Activated T-helper 17 cell treated with anti-CD3 and anti-CD28 coated beads, Interleukin-2, amount 50 U/mL, for 72 hours (primary cell): Measurements from ENCODE around the gene POLD2. TPM values are rescaled to one million over a fixed set of nuclear protein-coding genes. Genes with fewer than 3 reads are reported as not detected.

Source experiments
- ATAC-seq: fragments of 150-1000 bp; cut with Tn5 transposase; replicated peaks from 2 replicates; pipeline ENCODE4 v1.10.0; 2021; ENCODE audit warnings: mild to moderate bottlenecking, moderate library complexity
- H3K27ac Mint-ChIP-seq: one replicate; pipeline ENCODE4 v1.8.0; 2022; ENCODE audit warnings: mixed read lengths
- H3K27me3 Mint-ChIP-seq: one replicate; pipeline ENCODE4 v1.8.0; 2022; ENCODE audit warnings: mixed read lengths
- H3K36me3 Mint-ChIP-seq: one replicate; pipeline ENCODE4 v1.8.0; 2022; ENCODE audit warnings: low read depth, mild to moderate bottlenecking, mixed read lengths
- H3K4me1 Mint-ChIP-seq: one replicate; pipeline ENCODE4 v1.8.0; 2022; ENCODE audit warnings: mixed read lengths
- H3K4me3 Mint-ChIP-seq: one replicate; pipeline ENCODE4 v1.8.0; 2022; ENCODE audit warnings: mild to moderate bottlenecking, mixed read lengths
- H3K9me3 Mint-ChIP-seq: one replicate; pipeline ENCODE4 v1.8.0; 2022; ENCODE audit warnings: mixed read lengths
- total RNA-seq, 2 donors: library from RNA; stranded (reverse); gene quantifications; one replicate each; pipeline ENCODE4 v1.2.3, GENCODE V29; 2022

The POLD2 gene
- total RNA-seq, 2 donors from 2014 or later: 114 to 181 TPM

- Mint-ChIP-seq H3K4me1 (no peaks in the 10 kb centered on the region), H3K4me3 (peak overlapping the region; percentile 65)
Measured at GRCh38 chr7:44147026-44147991, 24.0 kb upstream of the POLD2 start.

GRCh38 chr7:44145969-44146911, 22.9 kb upstream of the POLD2 start:
- ATAC-seq: peak; percentile 82
- Mint-ChIP-seq H3K4me3 (peak overlapping the region; percentile 65), H3K27ac (no peak overlapping the region), H3K27me3 (no peaks in the 10 kb centered on the region), H3K36me3 (no peaks in the 10 kb centered on the region), H3K4me1 (no peaks in the 10 kb centered on the region), H3K9me3 (no peaks in the 10 kb centered on the region)

More at GRCh38 chr7:44147026-44147991, 24.0 kb upstream of the POLD2 start:
- H3K27ac Mint-ChIP-seq: no peak overlapping the region
- ATAC-seq: no peak
- no peaks in the 10 kb centered on the region for H3K27me3 Mint-ChIP-seq
- no peaks in the 10 kb centered on the region for H3K9me3 Mint-ChIP-seq
- H3K36me3 Mint-ChIP-seq: no peaks in the 10 kb centered on the region

GRCh38 chr7:44145479-44145968, 22.2 kb upstream of the POLD2 start:
- peak; percentile 57 for ATAC-seq
- Mint-ChIP-seq H3K27ac (peak overlapping the region; percentile 33), H3K9me3 (no peaks in the 10 kb centered on the region), H3K27me3 (no peaks in the 10 kb centered on the region), H3K4me3 (peak overlapping the region; percentile 65), H3K36me3 (no peaks in the 10 kb centered on the region), H3K4me1 (no peaks in the 10 kb centered on the region)

GRCh38 chr7:44144968-44145478, 21.7 kb upstream of the POLD2 start:
- ATAC-seq: no peak
- Mint-ChIP-seq H3K4me3 (peak overlapping the region; percentile 65), H3K4me1 (no peaks in the 10 kb centered on the region), H3K9me3 (no peaks in the 10 kb centered on the region), H3K27ac (peak overlapping the region; percentile 33), H3K36me3 (no peaks in the 10 kb centered on the region), H3K27me3 (no peaks in the 10 kb centered on the region)

GRCh38 chr7:44144426-44144967, 21.1 kb upstream of the POLD2 start:
- no peaks in the 10 kb centered on the region for H3K9me3 Mint-ChIP-seq
- H3K36me3 Mint-ChIP-seq: no peaks in the 10 kb centered on the region
- no peaks in the 10 kb centered on the region for H3K4me1 Mint-ChIP-seq
- H3K27ac Mint-ChIP-seq: no peak overlapping the region
- ATAC-seq: no peak
- no peak overlapping the region for H3K4me3 Mint-ChIP-seq
- H3K27me3 Mint-ChIP-seq: no peaks in the 10 kb centered on the region

- no peak overlapping the region for H3K27ac Mint-ChIP-seq
- no peak for ATAC-seq
- H3K9me3 Mint-ChIP-seq: no peaks in the 10 kb centered on the region
- H3K36me3 Mint-ChIP-seq: no peaks in the 10 kb centered on the region
- no peak overlapping the region for H3K4me3 Mint-ChIP-seq
- H3K27me3 Mint-ChIP-seq: no peaks in the 10 kb centered on the region
- no peaks in the 10 kb centered on the region for H3K4me1 Mint-ChIP-seq
Measured at GRCh38 chr7:44143646-44144250, 20.4 kb upstream of the POLD2 start.

GRCh38 chr7:44142028-44142427, 18.7 kb upstream of the POLD2 start:
- no peaks in the 10 kb centered on the region for H3K9me3 Mint-ChIP-seq
- H3K4me3 Mint-ChIP-seq: no peak overlapping the region
- H3K27ac Mint-ChIP-seq: no peak overlapping the region
- no peaks in the 10 kb centered on the region for H3K36me3 Mint-ChIP-seq
- H3K4me1 Mint-ChIP-seq: no peaks in the 10 kb centered on the region
- no peak for ATAC-seq
- H3K27me3 Mint-ChIP-seq: no peaks in the 10 kb centered on the region

- Mint-ChIP-seq H3K9me3 (no peaks in the 10 kb centered on the region), H3K36me3 (no peaks in the 10 kb centered on the region), H3K27me3 (no peaks in the 10 kb centered on the region), H3K27ac (no peak within 1 kb of the TSS), H3K4me3 (no peak within 1 kb of the TSS), H3K4me1 (no peaks in the 10 kb centered on the region)
- ATAC-seq: no peak
Measured at GRCh38 chr7:44141221-44141850, 18.0 kb upstream of the POLD2 start, which contains the start of gene MYL7. Gene MYL7, minus strand, starts transcription at chr7:44141332. Its CDS starts 27 bp downstream, at chr7:44141305.

- Mint-ChIP-seq H3K4me1 (no peaks in the 10 kb centered on the region), H3K27ac (no peak overlapping the region), H3K36me3 (no peaks in the 10 kb centered on the region), H3K4me3 (no peak overlapping the region), H3K27me3 (no peaks in the 10 kb centered on the region), H3K9me3 (no peaks in the 10 kb centered on the region)
- ATAC-seq: no peak
Measured at GRCh38 chr7:44140341-44140740, 17.0 kb upstream of the POLD2 start.

GRCh38 chr7:44139311-44140010, 16.1 kb upstream of the POLD2 start:
- no peaks in the 10 kb centered on the region for H3K4me1 Mint-ChIP-seq
- no peak overlapping the region for H3K4me3 Mint-ChIP-seq
- H3K9me3 Mint-ChIP-seq: no peaks in the 10 kb centered on the region
- no peak overlapping the region for H3K27ac Mint-ChIP-seq
- H3K27me3 Mint-ChIP-seq: no peaks in the 10 kb centered on the region
- ATAC-seq: no peak
- no peaks in the 10 kb centered on the region for H3K36me3 Mint-ChIP-seq

- no peak overlapping the region for H3K4me3 Mint-ChIP-seq
- no peak for ATAC-seq
- no peaks in the 10 kb centered on the region for H3K36me3 Mint-ChIP-seq
- no peak overlapping the region for H3K27ac Mint-ChIP-seq
- no peaks in the 10 kb centered on the region for H3K9me3 Mint-ChIP-seq
- no peaks in the 10 kb centered on the region for H3K4me1 Mint-ChIP-seq
- no peaks in the 10 kb centered on the region for H3K27me3 Mint-ChIP-seq
Measured at GRCh38 chr7:44138698-44139097, 15.3 kb upstream of the POLD2 start.

- no peak overlapping the region for H3K4me3 Mint-ChIP-seq
- no peak for ATAC-seq
- H3K36me3 Mint-ChIP-seq: no peaks in the 10 kb centered on the region
Measured at GRCh38 chr7:44136731-44137130, 13.4 kb upstream of the POLD2 start.

More at GRCh38 chr7:44136731-44137130, 13.4 kb upstream of the POLD2 start:
- Mint-ChIP-seq H3K9me3 (no peaks in the 10 kb centered on the region), H3K27ac (no peak overlapping the region), H3K4me1 (no peaks in the 10 kb centered on the region), H3K27me3 (no peaks in the 10 kb centered on the region)
